Breast epithelium (tissue), 4 donors: ENCODE measurements around the gene NRIP3. TPM values are rescaled to one million over a fixed set of nuclear protein-coding genes. Genes with fewer than 3 reads are reported as not detected.
"Not testable (repeated sequence)": the region's sequence is repeated elsewhere in the genome, so short reads cannot be mapped to it uniquely, and the experiment has no call there.

Experiments used
- DNase-seq, 2 donors: peaks; one replicate each; pipeline ENCODE4 v3.0.0-alpha.2; 2019; ENCODE audit warnings: low spot score in 2 of 2
- H3K27ac ChIP-seq, 2 donors: fragments of 200-600 bp; sonication (generic) in 1 of 2; one replicate each; pipeline ENCODE4 v1.5.1; 2016 to 2019; ENCODE audit warnings: mild to moderate bottlenecking in 1 of 2
- H3K27me3 ChIP-seq, 2 donors: fragments of 200-600 bp; sonication (generic) in 1 of 2; one replicate each; pipeline versions ENCODE4 v1.5.1 to v1.6.0; 2017 to 2019; ENCODE audit warnings: control low read depth in 1 of 2, mild to moderate bottlenecking in 1 of 2
- H3K36me3 ChIP-seq: fragments of 200-600 bp; one replicate; pipeline ENCODE4 v1.5.1; 2019
- H3K4me1 ChIP-seq, 2 donors: fragments of 200-600 bp; sonication (generic); one replicate each; pipeline ENCODE4 v1.5.1; 2016 to 2019; ENCODE audit warnings: control low read depth in 1 of 2
- H3K4me3 ChIP-seq, 3 donors: fragments of 200-600 bp; sonication (generic); 1 replicate in 2 of 3; 2 replicates in 1 of 3; pipeline ENCODE4 v1.5.1; 2016 to 2019; ENCODE audit warnings: mild to moderate bottlenecking in 3 of 3, moderate library complexity in 2 of 3
- H3K9me3 ChIP-seq, 2 donors: fragments of 200-600 bp; sonication (generic) in 1 of 2; one replicate each; pipeline ENCODE4 v1.5.1; 2016 to 2019; ENCODE audit warnings: control low read depth in 1 of 2
- POLR2A ChIP-seq: fragments of 450-650 bp; IDR thresholded peaks from one replicate; pipeline ENCODE4 v1.6.1; 2016; ENCODE audit warnings: antibody characterized with exemption, mild to moderate bottlenecking, moderate library complexity
- POLR2AphosphoS5 ChIP-seq, 3 donors: sonication (generic); formaldehyde crosslinking; IDR thresholded peaks; one replicate each; pipeline ENCODE4 v1.6.1; 2017; ENCODE audit warnings: antibody characterized with exemption in 3 of 3
- intact Hi-C: fragments of 100-400 bp; cut with DNase I; formaldehyde crosslinking; loops from one replicate; pipeline ENCODE4 v1.15.1; 2023; ENCODE audit warnings: low total_unique reads
- total RNA-seq, 3 donors: library from RNA; depleted of rRNA; stranded (reverse); fragments of >200 nt; gene quantifications; one replicate each; pipeline ENCODE4 v1.1.0, GENCODE V29; 2016
- TF ChIP-seq, protein P1 (sequence below), 3 donors: fragments of 450-650 bp; IDR thresholded peaks; one replicate each; pipeline ENCODE4 v1.5.1; 2016 to 2017; ENCODE audit warnings: antibody characterized with exemption in 3 of 3, mild to moderate bottlenecking in 3 of 3, moderate library complexity in 3 of 3

The NRIP3 gene
- total RNA-seq, 3 donors from 2014 or later = 0.96 to 14.5 (median 3.6) TPM

GRCh38 chr11:9017773-9018172, 14.0 kb upstream of the NRIP3 start:
- intact Hi-C loops = no loop called here
- Histone ChIP-seq H3K4me1 (no peaks in the 10 kb centered on the region), H3K36me3 (no peaks in the 10 kb centered on the region), H3K4me3 (no peak overlapping the region), H3K27me3 (no peaks in the 10 kb centered on the region), H3K27ac (peak overlapping the region in 1 of 2 donors; percentile 27), H3K9me3 (no peaks in the 10 kb centered on the region)
- TF ChIP-seq, protein P1, sequence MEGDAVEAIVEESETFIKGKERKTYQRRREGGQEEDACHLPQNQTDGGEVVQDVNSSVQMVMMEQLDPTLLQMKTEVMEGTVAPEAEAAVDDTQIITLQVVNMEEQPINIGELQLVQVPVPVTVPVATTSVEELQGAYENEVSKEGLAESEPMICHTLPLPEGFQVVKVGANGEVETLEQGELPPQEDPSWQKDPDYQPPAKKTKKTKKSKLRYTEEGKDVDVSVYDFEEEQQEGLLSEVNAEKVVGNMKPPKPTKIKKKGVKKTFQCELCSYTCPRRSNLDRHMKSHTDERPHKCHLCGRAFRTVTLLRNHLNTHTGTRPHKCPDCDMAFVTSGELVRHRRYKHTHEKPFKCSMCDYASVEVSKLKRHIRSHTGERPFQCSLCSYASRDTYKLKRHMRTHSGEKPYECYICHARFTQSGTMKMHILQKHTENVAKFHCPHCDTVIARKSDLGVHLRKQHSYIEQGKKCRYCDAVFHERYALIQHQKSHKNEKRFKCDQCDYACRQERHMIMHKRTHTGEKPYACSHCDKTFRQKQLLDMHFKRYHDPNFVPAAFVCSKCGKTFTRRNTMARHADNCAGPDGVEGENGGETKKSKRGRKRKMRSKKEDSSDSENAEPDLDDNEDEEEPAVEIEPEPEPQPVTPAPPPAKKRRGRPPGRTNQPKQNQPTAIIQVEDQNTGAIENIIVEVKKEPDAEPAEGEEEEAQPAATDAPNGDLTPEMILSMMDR (IDR thresholded peaks at IDR 0.05) = no peak
- TF ChIP-seq POLR2A (no peak), POLR2AphosphoS5 (IDR thresholded peaks at IDR 0.05) (no peak)
- no peak for DNase-seq

- intact Hi-C loops = no loop called here
- H3K27ac ChIP-seq = no peak overlapping the region
- H3K4me3 ChIP-seq = no peak overlapping the region
- TF ChIP-seq, protein P1 (IDR thresholded peaks at IDR 0.05) = no peak
- TF ChIP-seq POLR2A (no peak), POLR2AphosphoS5 (IDR thresholded peaks at IDR 0.05) (no peak)
- no peaks in the 10 kb centered on the region for H3K36me3 ChIP-seq
- H3K9me3 ChIP-seq = no peaks in the 10 kb centered on the region
- H3K4me1 ChIP-seq = no peaks in the 10 kb centered on the region
- no peaks in the 10 kb centered on the region for H3K27me3 ChIP-seq
- no peak for DNase-seq
Observed at GRCh38 chr11:9016916-9017642, 13.3 kb upstream of the NRIP3 start.

DNA sequence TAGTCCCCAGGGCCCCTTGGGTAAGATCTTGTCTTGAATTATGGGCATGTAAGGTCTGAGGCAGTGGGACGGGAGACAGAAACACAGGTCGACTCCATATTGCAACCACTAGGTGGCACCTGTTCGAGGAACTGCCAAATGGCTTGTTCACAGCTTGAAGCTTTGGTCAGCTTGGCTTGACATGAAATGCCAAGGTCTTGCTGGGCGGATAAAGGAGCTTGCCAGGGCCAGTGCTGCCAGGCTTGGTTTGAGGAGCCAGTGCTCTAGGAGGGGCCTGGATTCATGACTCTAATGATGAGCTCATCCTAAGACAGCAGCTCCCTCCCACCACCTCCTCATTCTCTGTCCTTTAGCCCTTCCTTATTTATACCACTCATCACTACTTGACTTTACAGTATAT, 11.9 kb upstream of the NRIP3 start:
- H3K36me3 ChIP-seq = no peaks in the 10 kb centered on the region
- H3K4me1 ChIP-seq = no peaks in the 10 kb centered on the region
- DNase-seq = peak; percentile 51 to 56
- H3K27ac ChIP-seq = no peak overlapping the region
- TF ChIP-seq POLR2AphosphoS5 (IDR thresholded peaks at IDR 0.05) (peak in 2 of 3 donors; percentile 19 to 22), POLR2A (no peak)
- TF ChIP-seq, protein P1 (IDR thresholded peaks at IDR 0.05) = peak; percentile 69 to 72 (median 69)
- H3K27me3 ChIP-seq = no peaks in the 10 kb centered on the region
- H3K9me3 ChIP-seq = no peaks in the 10 kb centered on the region
- intact Hi-C loops = no loop called here
- no peak overlapping the region for H3K4me3 ChIP-seq

- no peak for DNase-seq
- TF ChIP-seq POLR2AphosphoS5 (IDR thresholded peaks at IDR 0.05) (no peak), POLR2A (no peak)
- TF ChIP-seq, protein P1 (IDR thresholded peaks at IDR 0.05) = no peak
- Histone ChIP-seq H3K27ac (no peak overlapping the region), H3K4me3 (no peak overlapping the region), H3K36me3 (no peaks in the 10 kb centered on the region), H3K4me1 (no peaks in the 10 kb centered on the region), H3K9me3 (no peaks in the 10 kb centered on the region), H3K27me3 (no peaks in the 10 kb centered on the region)
- intact Hi-C loops = no loop called here
Observed at GRCh38 chr11:9014826-9015225, 11.0 kb upstream of the NRIP3 start.

- Histone ChIP-seq H3K4me1 (no peaks in the 10 kb centered on the region), H3K36me3 (no peaks in the 10 kb centered on the region), H3K9me3 (no peaks in the 10 kb centered on the region), H3K4me3 (no peak overlapping the region), H3K27me3 (no peaks in the 10 kb centered on the region), H3K27ac (no peak overlapping the region)
- intact Hi-C loops = no loop called here
- DNase-seq = no peak
- TF ChIP-seq POLR2A (no peak), POLR2AphosphoS5 (IDR thresholded peaks at IDR 0.05) (no peak)
- TF ChIP-seq, protein P1 (IDR thresholded peaks at IDR 0.05) = no peak
Observed at GRCh38 chr11:9013373-9013772, 9.6 kb upstream of the NRIP3 start.

GRCh38 chr11:9009538-9009937, 5.7 kb upstream of the NRIP3 start:
- intact Hi-C loops = loop anchor here (10.0 kb wide), 1 partner anchor 1255 kb away; no protein-coding TSS in a partner anchor
- DNase-seq, H3K27me3 ChIP-seq, H3K9me3 ChIP-seq, H3K36me3 ChIP-seq, H3K4me1 ChIP-seq, H3K27ac ChIP-seq, H3K4me3 ChIP-seq: not testable (repeated sequence)
